Cardiac fibroblast (primary cell): ENCODE data around the gene PTPN4.
A peak's percentile ranks its signal among the peaks of the same experiment; 100 is the strongest.

Experiments
- DNase-seq, 2 donors: peaks; one replicate each; pipeline versions ENCODE4 v3.0.0 to v3.0.0-alpha.2; 2010; ENCODE audit warnings: low read depth in 2 of 2
- H3K4me3 ChIP-seq, 2 donors: replicated peaks in 1 of 2; 1 replicate in 1 of 2; 2 replicates in 1 of 2; pipeline ENCODE4 v1.5.1; 2011; ENCODE audit warnings: low read depth in 2 of 2, low read length in 2 of 2, mild to moderate bottlenecking in 2 of 2, moderate library complexity in 1 of 2
- CTCF ChIP-seq: IDR thresholded peaks from one replicate; pipeline ENCODE4 v1.5.1; 2011; ENCODE audit warnings: low read depth, mild to moderate bottlenecking, low read length, inconsistent platforms

PTPN4 gene

GRCh38 chr2:119837759-119838158, 78.0 kb downstream of the PTPN4 start:
- TF ChIP-seq CTCF: no peak
- no peak for DNase-seq
- no peak overlapping the region for H3K4me3 ChIP-seq

- peak in 1 of 2 donors; percentile 8 for DNase-seq
- no peak for TF ChIP-seq CTCF
- no peak overlapping the region for H3K4me3 ChIP-seq
Observed at GRCh38 chr2:119838179-119838578, 78.5 kb downstream of the PTPN4 start.

GRCh38 chr2:119841550-119841949, 81.8 kb downstream of the PTPN4 start:
- no peak for TF ChIP-seq CTCF
- no peak overlapping the region for H3K4me3 ChIP-seq
- no peak for DNase-seq

- DNase-seq: no peak
- H3K4me3 ChIP-seq: no peak overlapping the region
- no peak for TF ChIP-seq CTCF
Observed at GRCh38 chr2:119846021-119846420, 86.3 kb downstream of the PTPN4 start.

GRCh38 chr2:119849838-119850565, 90.3 kb downstream of the PTPN4 start:
- no peak for DNase-seq
- no peak overlapping the region for H3K4me3 ChIP-seq
- no peak for TF ChIP-seq CTCF

GRCh38 chr2:119852214-119852613, 92.5 kb downstream of the PTPN4 start:
- no peak for DNase-seq
- H3K4me3 ChIP-seq: no peak overlapping the region
- no peak for TF ChIP-seq CTCF
